ENCODE data around the gene MMADHC.
"Not testable (repeated sequence)": the region's sequence is repeated elsewhere in the genome, so short reads cannot be mapped to it uniquely, and the experiment has no call there.

Gene MMADHC

GRCh38 chr2:149595056-149595963 is 7.7 kb upstream of the MMADHC start:
- DNase-seq (ENCODE audit: low read depth): no peak

GRCh38 chr2:149594411-149594810 is 6.8 kb upstream of the MMADHC start:
- no peak for DNase-seq (ENCODE audit: low read depth)

GRCh38 chr2:149587950-149588487 is 444 bp upstream of the MMADHC start:
- no peak for DNase-seq (ENCODE audit: low read depth)

GRCh38 chr2:149586898-149587219 is 716 bp downstream of the MMADHC start:
- DNase-seq (ENCODE audit: low read depth): no peak

GRCh38 chr2:149586063-149586462 is 1.5 kb downstream of the MMADHC start:
- no peak for DNase-seq (ENCODE audit: low read depth)

GRCh38 chr2:149585166-149585885 is 2.2 kb downstream of the MMADHC start:
- DNase-seq (ENCODE audit: low read depth): no peak

GRCh38 chr2:149579972-149580882 is 7.3 kb downstream of the MMADHC start:
- no peak for DNase-seq (ENCODE audit: low read depth)

- no peak for DNase-seq (ENCODE audit: low read depth)
Observed at GRCh38 chr2:149577269-149577668, 10.3 kb downstream of the MMADHC start.

- no peak for DNase-seq (ENCODE audit: low read depth)
Observed at GRCh38 chr2:149575752-149576151, 11.8 kb downstream of the MMADHC start.

- DNase-seq (ENCODE audit: low read depth): no peak
Observed at GRCh38 chr2:149575277-149575676, 12.3 kb downstream of the MMADHC start.

GRCh38 chr2:149573760-149574159 is 13.8 kb downstream of the MMADHC start:
- no peak for DNase-seq (ENCODE audit: low read depth)

- no peak for DNase-seq (ENCODE audit: low read depth)
Observed at GRCh38 chr2:149572102-149572953, 15.2 kb downstream of the MMADHC start.

GRCh38 chr2:149568138-149568537 is 19.4 kb downstream of the MMADHC start:
- no peak for DNase-seq (ENCODE audit: low read depth)

- DNase-seq (ENCODE audit: low read depth): no peak
Observed at GRCh38 chr2:149566652-149567051, 20.9 kb downstream of the MMADHC start.

GRCh38 chr2:149565625-149566024 is 21.9 kb downstream of the MMADHC start:
- not testable (repeated sequence) for DNase-seq (ENCODE audit: low read depth)

- no peak for DNase-seq (ENCODE audit: low read depth)
Observed at GRCh38 chr2:149564983-149565382, 22.6 kb downstream of the MMADHC start.

- DNase-seq (ENCODE audit: low read depth): no peak
Observed at GRCh38 chr2:149564097-149564496, 23.5 kb downstream of the MMADHC start.

- DNase-seq (ENCODE audit: low read depth): no peak
Observed at GRCh38 chr2:149562324-149562723, 25.3 kb downstream of the MMADHC start.

- DNase-seq (ENCODE audit: low read depth): no peak
Observed at GRCh38 chr2:149561309-149561926, 26.2 kb downstream of the MMADHC start.

GRCh38 chr2:149559341-149560068 is 28.1 kb downstream of the MMADHC start:
- DNase-seq (ENCODE audit: low read depth): no peak

All from stimulated activated CD8-positive, alpha-beta memory T cell treated with anti-CD3 and anti-CD28 coated beads, Interleukin-12 subunit alpha, Interleukin-12 subunit beta, amount 100 ng/mL, for 1 hour (primary cell).